HepG2 (cell line): Measurements from ENCODE around the gene PLPP3. TPM values are rescaled to one million over a fixed set of nuclear protein-coding genes. Genes with fewer than 3 reads are reported as not detected.

Experiments
- AKAP8 ChIP-seq: sonication (generic); formaldehyde crosslinking; IDR thresholded peaks from 2 replicates; pipeline ENCODE4 v1.5.1; 2020; ENCODE audit warnings: mild to moderate bottlenecking, missing genetic modification reagents
- CEBPZ ChIP-seq: IDR thresholded peaks from 2 replicates; pipeline ENCODE4 v1.6.1; 2012; ENCODE audit warnings: low read length, improper control_type of control experiment
- EHMT2 ChIP-seq: fragments of 200-600 bp; sonication (generic); IDR thresholded peaks from 2 replicates; pipeline ENCODE4 v1.7.0; 2017; ENCODE audit warnings: antibody characterized with exemption, low read depth, low read length, borderline replicate concordance
- GLMP ChIP-seq: sonication (generic); formaldehyde crosslinking; IDR thresholded peaks from 2 replicates; pipeline ENCODE4 v1.9.0; 2021; ENCODE audit warnings: missing genetic modification reagents, mild to moderate bottlenecking, borderline replicate concordance
- HOMEZ ChIP-seq: IDR thresholded peaks from 2 replicates; pipeline ENCODE4 v1.6.1; 2016; ENCODE audit warnings: low read depth
- KIAA2018 ChIP-seq: sonication (generic); formaldehyde crosslinking; IDR thresholded peaks from 2 replicates; pipeline ENCODE4 v1.5.0; 2020; ENCODE audit warnings: mild to moderate bottlenecking, missing genetic modification reagents, borderline replicate concordance
- MYC ChIP-seq: sonication (generic); formaldehyde crosslinking; IDR thresholded peaks from 2 replicates; pipeline ENCODE4 v1.9.0; 2021; ENCODE audit warnings: missing genetic modification reagents, borderline replicate concordance
- PRPF4 ChIP-seq: fragments of 200-400 bp; formaldehyde crosslinking; IDR thresholded peaks from 2 replicates; pipeline ENCODE4 v1.6.1; 2016; ENCODE audit warnings: low read length, low read depth; ENCODE audit not compliant: poor library complexity, severe bottlenecking
- RCOR2 ChIP-seq: IDR thresholded peaks from 2 replicates; pipeline ENCODE4 v1.6.1; 2016; ENCODE audit warnings: missing biosample characterization, missing genetic modification reagents
- TGIF2 ChIP-seq: IDR thresholded peaks from 2 replicates; pipeline ENCODE4 v1.6.1; 2016; ENCODE audit warnings: control low read depth, missing compliant biosample characterization
- ZNF337 ChIP-seq: sonication (generic); formaldehyde crosslinking; IDR thresholded peaks from 2 replicates; pipeline ENCODE4 v1.5.1; 2020; ENCODE audit warnings: missing genetic modification reagents, low read depth, mild to moderate bottlenecking, borderline replicate concordance
- ZNF543 ChIP-seq: sonication (generic); formaldehyde crosslinking; IDR thresholded peaks from 2 replicates; pipeline ENCODE4 v1.4.0; 2020; ENCODE audit warnings: mild to moderate bottlenecking, missing genetic modification reagents
- ZNF547 ChIP-seq: sonication (generic); formaldehyde crosslinking; IDR thresholded peaks from 2 replicates; pipeline ENCODE4 v1.5.1; 2020; ENCODE audit warnings: mild to moderate bottlenecking, missing genetic modification reagents
- ZNF740 ChIP-seq: sonication (generic); formaldehyde crosslinking; IDR thresholded peaks from 2 replicates; pipeline ENCODE4 v1.4.0; 2020; ENCODE audit warnings: missing genetic modification reagents
- ZNF776 ChIP-seq: sonication (generic); formaldehyde crosslinking; IDR thresholded peaks from 2 replicates; pipeline ENCODE4 v1.4.0; 2020; ENCODE audit warnings: mild to moderate bottlenecking, missing genetic modification reagents
- ZNF891 ChIP-seq: sonication (generic); formaldehyde crosslinking; IDR thresholded peaks from 2 replicates; pipeline ENCODE4 v1.5.0; 2020; ENCODE audit warnings: mild to moderate bottlenecking, missing genetic modification reagents
- polyA plus RNA-seq, 8 experiments: library from polyadenylated mRNA; depleted of rRNA in 3 of 8; stranded (reverse) in 7 of 8; unstranded in 1 of 8; fragments of >200 nt; fragmentation: Illumina TruSeq in 4 of 8; extraction: Trizol in 4 of 8; gene quantifications; 2 replicates each; pipeline versions ENCODE4 v1.2.1 to v1.2.3, GENCODE V29; 2011 to 2016; ENCODE audit warnings: low read depth in 4 of 8, missing spikeins in 1 of 8, mixed read lengths in 1 of 8; ENCODE audit not compliant: insufficient read depth in 1 of 8
- total RNA-seq, 5 experiments: library from RNA; depleted of rRNA; stranded (reverse); fragments of >200 nt; fragmentation: Illumina TruSeq; extraction: Trizol; gene quantifications; 2 replicates each; pipeline ENCODE4 v1.2.3, GENCODE V29; 2016; ENCODE audit warnings: low read depth in 1 of 5

The PLPP3 gene
- total and polyA plus RNA-seq, 2 of the 13 experiments (the other 11 are each of a cell fraction or from before 2014, with no cell fraction given): 49.7 to 65.8 TPM

GRCh38 chr1:56494306-56494705, 85.1 kb downstream of the PLPP3 start (continued):
- TF ChIP-seq EHMT2: no peak
- TF ChIP-seq ZNF740: no peak
- no peak for TF ChIP-seq GLMP
- no peak for TF ChIP-seq ZNF337 (CRISPR knock-in tag)
- no peak for TF ChIP-seq ZNF891 (CRISPR knock-in tag)
- peak; percentile 83 for TF ChIP-seq AKAP8 (CRISPR knock-in tag)
- TF ChIP-seq HOMEZ: peak; percentile 76
- TF ChIP-seq ZNF543 (CRISPR knock-in tag): no peak; the same call in 1 of the 2 replicates
- TF ChIP-seq PRPF4: no peak
- peak; percentile 95 for TF ChIP-seq RCOR2 (CRISPR knock-in tag)
- no peak for TF ChIP-seq ZNF547
- TF ChIP-seq MYC (CRISPR knock-in tag): peak; percentile 58; the same call in 1 of the 2 replicates
- no peak for TF ChIP-seq KIAA2018
- TF ChIP-seq TGIF2 (CRISPR knock-in tag): 0 out of 2 replicates have a peak, but pooled peaks have one; percentile 33
- TF ChIP-seq CEBPZ: no peak
- no peak for TF ChIP-seq ZNF776 (CRISPR knock-in tag)
